HL-60 (cell line): ENCODE measurements around the gene ZNF423.

ENCODE experiments used
- DNase-seq, 2 experiments: peaks; one replicate each; pipeline ENCODE4 v3.0.0-alpha.2; 2010 to 2020; ENCODE audit warnings: low read depth in 1 of 2, low spot score in 1 of 2
- H3K27ac ChIP-seq: fragments of 250-450 bp; sonication (Bioruptor Pico); replicated peaks from 2 replicates; pipeline ENCODE4 v1.5.1; 2020; ENCODE audit warnings: mild to moderate bottlenecking, moderate library complexity
- H3K27me3 ChIP-seq: fragments of 250-450 bp; sonication (Bioruptor Pico); 2 replicates; pipeline ENCODE4 v1.5.1; 2021; ENCODE audit warnings: mild to moderate bottlenecking, moderate library complexity; ENCODE audit not compliant: insufficient read depth, poor library complexity, severe bottlenecking
- H3K4me3 ChIP-seq: replicated peaks from 2 replicates; pipeline ENCODE4 v1.5.1; 2011; ENCODE audit warnings: mild to moderate bottlenecking, control low read depth, low read length; ENCODE audit not compliant: insufficient read depth
- CTCF ChIP-seq: IDR thresholded peaks from one replicate; pipeline ENCODE4 v1.5.1; 2011; ENCODE audit warnings: low read length, control low read depth, inconsistent platforms; ENCODE audit not compliant: insufficient read depth
- GABPA ChIP-seq: IDR thresholded peaks from 2 replicates; pipeline ENCODE4 v1.6.1; 2012; ENCODE audit warnings: low read depth
- POLR2AphosphoS5 ChIP-seq: IDR thresholded peaks from 2 replicates; pipeline ENCODE4 v1.6.1; 2012; ENCODE audit warnings: low read depth
- REST ChIP-seq: IDR thresholded peaks from 2 replicates; pipeline ENCODE4 v1.6.1; 2012; ENCODE audit warnings: low read depth; ENCODE audit not compliant: insufficient replicate concordance
- SPI1 ChIP-seq: IDR thresholded peaks from 2 replicates; pipeline ENCODE4 v1.6.1; 2012; ENCODE audit warnings: low read depth, mild to moderate bottlenecking, borderline replicate concordance

Gene ZNF423

GRCh38 chr16:49756775-49757558, 98.9 kb downstream of the ZNF423 start:
- TF ChIP-seq CTCF (no peak), REST (no peak), SPI1 (no peak), POLR2AphosphoS5 (no peak)
- Histone ChIP-seq H3K27ac (no peak overlapping the region), H3K27me3 (peaks cover 16% of the 10 kb centered on the region), H3K4me3 (no peak overlapping the region)
- no peak for DNase-seq

GRCh38 chr16:49755716-49756505, 100.0 kb downstream of the ZNF423 start:
- Histone ChIP-seq H3K27me3 (peaks cover 16% of the 10 kb centered on the region), H3K4me3 (no peak overlapping the region), H3K27ac (no peak overlapping the region)
- no peak for DNase-seq
- TF ChIP-seq CTCF, result no peak
- no peak for TF ChIP-seq REST
- TF ChIP-seq SPI1, result no peak
- TF ChIP-seq POLR2AphosphoS5, result no peak
- TF ChIP-seq GABPA, result no peak

- no peak for DNase-seq
- H3K4me3 ChIP-seq, result no peak overlapping the region
- peaks cover 16% of the 10 kb centered on the region for H3K27me3 ChIP-seq
- no peak for TF ChIP-seq SPI1
- no peak for TF ChIP-seq REST
- TF ChIP-seq POLR2AphosphoS5, result no peak
- TF ChIP-seq CTCF, result no peak
- no peak for TF ChIP-seq GABPA
- H3K27ac ChIP-seq, result no peak overlapping the region
Observed at GRCh38 chr16:49755313-49755620, 100.6 kb downstream of the ZNF423 start.
